HEK293 (cell line): ENCODE measurements around the gene RASA3.

Source experiments
- CTCF ChIP-seq: fragments of 450-650 bp; formaldehyde crosslinking; IDR thresholded peaks from 2 replicates; pipeline ENCODE4 v1.5.1; 2016; ENCODE audit warnings: missing biosample characterization, missing genetic modification characterization
- HOXD13 ChIP-seq: sonication (generic); formaldehyde crosslinking; IDR thresholded peaks from 2 replicates; pipeline ENCODE4 v1.8.0; 2022; ENCODE audit warnings: missing genetic modification reagents, borderline replicate concordance
- KLF7 ChIP-seq: fragments of 450-650 bp; formaldehyde crosslinking; IDR thresholded peaks from 2 replicates; pipeline ENCODE4 v1.5.1; 2016; ENCODE audit warnings: missing biosample characterization, missing genetic modification characterization, borderline replicate concordance
- SP2 ChIP-seq: fragments of 450-650 bp; formaldehyde crosslinking; IDR thresholded peaks from 2 replicates; pipeline ENCODE4 v1.5.1; 2016; ENCODE audit warnings: missing biosample characterization, missing genetic modification characterization
- TCF7L2 ChIP-seq: IDR thresholded peaks from 2 replicates; pipeline ENCODE4 v1.6.1; 2011; ENCODE audit warnings: low read depth, mild to moderate bottlenecking, inconsistent platforms, low read length, moderate library complexity, borderline replicate concordance
- ZIC2 ChIP-seq: fragments of 450-650 bp; formaldehyde crosslinking; IDR thresholded peaks from 2 replicates; pipeline ENCODE4 v1.5.1; 2016; ENCODE audit warnings: missing biosample characterization, missing genetic modification characterization
- ZNF121 ChIP-seq: fragments of 450-650 bp; formaldehyde crosslinking; IDR thresholded peaks from 2 replicates; pipeline ENCODE4 v1.5.1; 2016; ENCODE audit warnings: missing biosample characterization, missing genetic modification characterization
- ZNF146 ChIP-seq: fragments of 450-650 bp; formaldehyde crosslinking; IDR thresholded peaks from 2 replicates; pipeline ENCODE4 v1.5.1; 2016; ENCODE audit warnings: missing biosample characterization, missing genetic modification characterization
- ZNF175 ChIP-seq: fragments of 450-650 bp; formaldehyde crosslinking; IDR thresholded peaks from 2 replicates; pipeline ENCODE4 v1.5.1; 2016; ENCODE audit warnings: missing biosample characterization, missing genetic modification characterization
- ZNF23 ChIP-seq: fragments of 450-650 bp; formaldehyde crosslinking; IDR thresholded peaks from 2 replicates; pipeline ENCODE4 v1.5.1; 2016; ENCODE audit warnings: missing biosample characterization, missing genetic modification characterization, borderline replicate concordance
- ZNF501 ChIP-seq: fragments of 450-650 bp; formaldehyde crosslinking; IDR thresholded peaks from 2 replicates; pipeline ENCODE4 v1.5.1; 2016; ENCODE audit warnings: missing biosample characterization, missing genetic modification characterization
- ZNF776 ChIP-seq: fragments of 450-650 bp; formaldehyde crosslinking; IDR thresholded peaks from 2 replicates; pipeline ENCODE4 v1.5.0; 2017; ENCODE audit warnings: missing biosample characterization, missing genetic modification characterization, borderline replicate concordance

- no peak for TF ChIP-seq CTCF
- no peak for TF ChIP-seq ZNF175 (tag by site-specific recombination)
- no peak for TF ChIP-seq KLF7 (tag by site-specific recombination)
- no peak for TF ChIP-seq ZNF23
- no peak for TF ChIP-seq HOXD13 (CRISPR knock-in tag)
- TF ChIP-seq ZNF776 (tag by site-specific recombination), result no peak
- no peak for TF ChIP-seq ZNF121
- TF ChIP-seq SP2, result no peak
- no peak for TF ChIP-seq TCF7L2
- TF ChIP-seq ZNF501 (tag by site-specific recombination), result no peak
- TF ChIP-seq ZIC2, result no peak
- TF ChIP-seq ZNF146 (tag by site-specific recombination), result no peak
These were observed 87.9 kb downstream of the RASA3 start for GRCh38 chr13:114044486-114044885.
